ENCODE data around the gene ZNF350.
"Not testable (repeated sequence)": the region's sequence is repeated elsewhere in the genome, so short reads cannot be mapped to it uniquely, and the experiment has no call there.

Gene ZNF350

DNA sequence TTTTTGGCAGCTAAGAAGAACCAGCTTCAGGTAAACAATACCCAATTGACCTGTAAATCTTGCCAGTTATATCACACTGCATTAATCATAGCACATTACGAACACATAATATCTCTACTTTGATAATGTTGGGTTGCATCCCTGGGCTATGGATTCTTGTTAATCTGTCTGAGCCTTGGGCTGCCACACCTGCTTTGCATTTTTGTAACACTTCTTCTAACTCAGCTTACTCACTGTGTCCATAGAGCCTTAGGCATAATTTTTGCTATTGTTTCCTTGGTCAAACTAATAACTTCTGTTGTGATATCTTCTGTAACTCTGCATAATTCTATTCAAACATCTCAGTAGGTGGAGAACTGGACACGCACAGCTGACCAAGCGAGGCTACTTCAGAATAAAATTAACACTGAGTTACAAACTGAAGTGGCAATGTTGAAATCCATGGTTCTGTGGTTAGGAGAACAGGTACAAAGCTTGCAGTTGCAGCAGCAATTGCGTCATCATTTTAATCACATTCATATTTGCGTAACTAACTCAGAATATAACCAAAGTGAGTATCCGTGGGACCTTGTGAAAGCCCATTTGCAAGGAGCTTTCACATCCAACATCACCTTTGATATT, 6.4 kb downstream of the ZNF350 start:
- FAIRE-seq (no peak), DNase-seq (ENCODE audit: insufficient read length, low spot score) (no peak)
- TF ChIP-seq, protein P1, sequence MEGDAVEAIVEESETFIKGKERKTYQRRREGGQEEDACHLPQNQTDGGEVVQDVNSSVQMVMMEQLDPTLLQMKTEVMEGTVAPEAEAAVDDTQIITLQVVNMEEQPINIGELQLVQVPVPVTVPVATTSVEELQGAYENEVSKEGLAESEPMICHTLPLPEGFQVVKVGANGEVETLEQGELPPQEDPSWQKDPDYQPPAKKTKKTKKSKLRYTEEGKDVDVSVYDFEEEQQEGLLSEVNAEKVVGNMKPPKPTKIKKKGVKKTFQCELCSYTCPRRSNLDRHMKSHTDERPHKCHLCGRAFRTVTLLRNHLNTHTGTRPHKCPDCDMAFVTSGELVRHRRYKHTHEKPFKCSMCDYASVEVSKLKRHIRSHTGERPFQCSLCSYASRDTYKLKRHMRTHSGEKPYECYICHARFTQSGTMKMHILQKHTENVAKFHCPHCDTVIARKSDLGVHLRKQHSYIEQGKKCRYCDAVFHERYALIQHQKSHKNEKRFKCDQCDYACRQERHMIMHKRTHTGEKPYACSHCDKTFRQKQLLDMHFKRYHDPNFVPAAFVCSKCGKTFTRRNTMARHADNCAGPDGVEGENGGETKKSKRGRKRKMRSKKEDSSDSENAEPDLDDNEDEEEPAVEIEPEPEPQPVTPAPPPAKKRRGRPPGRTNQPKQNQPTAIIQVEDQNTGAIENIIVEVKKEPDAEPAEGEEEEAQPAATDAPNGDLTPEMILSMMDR (IDR thresholded peaks at IDR 0.05; ENCODE audit: insufficient read depth, missing control alignments): no peak

DNA sequence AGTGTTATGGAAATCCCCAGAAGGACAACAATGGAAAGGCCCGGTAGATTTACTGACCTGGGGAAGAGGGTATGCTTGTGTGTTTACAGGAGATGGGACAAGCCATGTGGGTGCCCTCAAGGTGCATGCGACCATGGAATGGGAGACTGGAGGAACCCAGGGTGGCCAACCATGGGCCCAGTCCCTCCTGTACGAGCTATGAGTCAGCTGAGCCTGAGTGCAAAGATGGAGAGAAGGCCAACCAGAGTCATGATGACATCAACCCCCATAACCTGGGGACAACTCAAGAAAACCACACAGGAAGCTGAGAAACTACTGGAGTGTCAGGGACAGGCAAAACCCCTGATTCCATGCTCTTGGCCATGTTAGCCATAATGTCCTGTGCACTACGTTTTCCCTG, 7.8 kb downstream of the ZNF350 start:
- FAIRE-seq: no peak
- TF ChIP-seq, protein P1 (IDR thresholded peaks at IDR 0.05; ENCODE audit: insufficient read depth, missing control alignments): no peak
- DNase-seq (ENCODE audit: insufficient read length, low spot score): no peak

- TF ChIP-seq, protein P1 (IDR thresholded peaks at IDR 0.05; ENCODE audit: insufficient read depth, missing control alignments): no peak
- FAIRE-seq (no peak), DNase-seq (ENCODE audit: insufficient read length, low spot score) (no peak)
Observed at GRCh38 chr19:51977346-51977745, 9.3 kb downstream of the ZNF350 start.

- TF ChIP-seq, protein P1 (IDR thresholded peaks at IDR 0.05; ENCODE audit: insufficient read depth, missing control alignments): no peak
- no peak for FAIRE-seq
- no peak for DNase-seq (ENCODE audit: insufficient read length, low spot score)
Observed at GRCh38 chr19:51976852-51977251, 9.8 kb downstream of the ZNF350 start.

DNA sequence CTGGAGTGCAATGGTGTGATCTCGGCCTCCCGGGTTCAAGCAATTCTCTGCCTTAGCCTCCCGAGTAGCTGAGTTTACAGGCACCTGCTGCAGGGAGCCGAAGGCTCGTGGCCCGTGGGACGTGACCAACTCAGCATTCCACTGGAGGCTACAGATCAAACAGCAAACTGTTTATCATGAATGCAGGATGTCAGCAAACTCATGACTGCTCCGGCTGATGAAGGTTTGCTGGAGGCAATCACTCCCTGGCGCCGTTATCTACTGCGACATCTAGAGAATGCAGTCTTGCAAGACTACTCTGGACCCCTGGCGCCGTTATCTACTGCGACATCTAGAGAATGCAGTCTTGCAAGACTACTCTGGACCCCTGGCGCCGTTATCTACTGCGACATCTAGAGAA, 10.9 kb downstream of the ZNF350 start:
- DNase-seq (ENCODE audit: insufficient read length, low spot score); FAIRE-seq: not testable (repeated sequence)

- TF ChIP-seq, protein P1 (IDR thresholded peaks at IDR 0.05; ENCODE audit: insufficient read depth, missing control alignments): no peak
- FAIRE-seq (no peak), DNase-seq (ENCODE audit: insufficient read length, low spot score) (no peak)
Observed at GRCh38 chr19:51971624-51972023, 15.0 kb downstream of the ZNF350 start.

DNA sequence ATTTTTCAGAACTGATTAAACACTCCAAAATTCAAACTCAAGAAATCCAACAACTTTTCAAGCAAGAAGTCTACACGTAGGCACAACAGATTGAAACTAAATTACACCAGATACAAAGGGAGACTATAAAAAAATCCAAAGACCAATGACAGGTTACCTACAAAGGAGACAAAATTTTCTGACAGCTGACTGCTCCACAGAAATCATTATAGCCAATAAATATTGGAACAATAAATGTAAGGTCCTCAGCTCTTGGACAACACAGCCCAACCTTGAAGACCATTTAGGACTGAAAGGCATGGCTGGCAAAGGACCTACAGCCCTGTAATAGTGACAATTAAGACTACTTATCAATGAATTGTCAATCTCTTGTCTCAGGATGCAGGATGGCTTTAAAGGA, 15.9 kb downstream of the ZNF350 start:
- DNase-seq (ENCODE audit: insufficient read length, low spot score): no peak
- TF ChIP-seq, protein P1 (IDR thresholded peaks at IDR 0.05; ENCODE audit: insufficient read depth, missing control alignments): no peak
- FAIRE-seq: no peak

DNA sequence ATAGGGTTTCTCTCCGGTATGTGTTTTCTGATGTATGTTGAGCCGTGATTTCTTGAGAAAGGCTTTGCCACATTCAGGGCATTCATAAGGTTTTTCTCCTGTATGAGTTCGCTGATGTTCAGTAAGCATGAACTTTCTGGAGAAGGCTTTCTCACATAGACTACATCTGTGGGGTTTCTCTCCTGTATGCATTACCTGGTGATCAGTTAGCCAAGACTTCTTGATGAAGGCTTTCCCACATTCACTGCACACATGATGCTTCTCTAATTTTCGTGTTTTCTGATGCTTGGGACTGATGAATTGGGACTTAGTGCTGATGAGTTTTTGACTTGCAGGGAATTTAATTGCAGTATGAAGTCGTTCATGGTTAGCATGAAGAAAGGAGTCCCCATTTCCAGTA, 21.1 kb downstream of the ZNF350 start:
- DNase-seq (ENCODE audit: insufficient read length, low spot score) (no peak), FAIRE-seq (no peak)
- TF ChIP-seq, protein P1 (IDR thresholded peaks at IDR 0.05; ENCODE audit: insufficient read depth, missing control alignments): no peak

DNA sequence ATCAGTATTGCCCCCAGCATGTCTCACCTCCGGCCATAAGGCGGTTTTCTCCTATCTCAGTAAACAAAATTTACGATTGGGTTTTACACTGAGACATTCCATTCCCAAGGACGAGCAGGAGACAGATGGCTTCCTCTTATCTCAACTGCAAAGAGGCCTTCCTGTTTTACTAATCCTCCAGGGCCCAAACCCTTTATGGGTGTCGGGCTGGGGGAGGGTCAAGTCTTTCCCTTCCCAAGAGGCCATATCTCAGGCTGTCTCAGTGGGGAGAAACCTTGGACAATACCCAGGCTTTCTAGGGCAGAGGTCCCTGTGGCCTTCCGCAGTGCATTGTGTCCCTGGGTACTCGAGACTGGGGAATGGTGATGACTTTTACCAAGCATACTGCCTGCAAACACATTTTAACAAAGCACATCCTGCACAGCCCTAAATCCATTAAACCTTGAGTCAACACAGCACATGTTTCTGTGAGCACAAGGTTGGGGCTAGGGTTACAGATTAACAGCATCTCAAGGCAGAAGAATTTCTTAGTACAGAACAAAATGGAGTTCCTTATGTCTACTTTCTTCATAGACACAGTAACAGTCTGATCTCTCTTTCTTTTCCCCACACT, 25.9 kb downstream of the ZNF350 start:
- not testable (repeated sequence) for FAIRE-seq; DNase-seq (ENCODE audit: insufficient read length, low spot score)
